ENCODE results near the gene TBC1D4. TPM values are rescaled to one million over a fixed set of nuclear protein-coding genes. Genes with fewer than 3 reads are reported as not detected.

TBC1D4 gene
- total RNA-seq, 1 experiment from 2014 or later = 15.4 TPM

GRCh38 chr13:75485286-75486062 is 3.5 kb upstream of the TBC1D4 start:
- no peaks in the 10 kb centered on the region for H3K27me3 Mint-ChIP-seq (ENCODE audit: unreplicated experiment)
- BruUV-seq (replicated peaks) = no TSS peak
- no peak for DNase-seq
- no peak overlapping the region for H3K4me3 Mint-ChIP-seq (ENCODE audit: low read depth, unreplicated experiment)
- peak overlapping the region; percentile 63 for H3K27ac Mint-ChIP-seq (ENCODE audit: unreplicated experiment)
- TF ChIP-seq CTCF (IDR thresholded peaks at IDR 0.05; ENCODE audit: unreplicated experiment) = no peak
- CTCF ChIA-PET = interaction anchor here (0.6 kb wide), 1 partner anchor 19 kb away, joined by 3 read pairs; no protein-coding TSS in a partner anchor
- H3K36me3 Mint-ChIP-seq (ENCODE audit: insufficient read depth, unreplicated experiment) = peaks cover 16% of the 10 kb centered on the region
- peaks cover 15% of the 10 kb centered on the region for H3K4me1 Mint-ChIP-seq (ENCODE audit: low read depth, unreplicated experiment)
- no peaks in the 10 kb centered on the region for H3K9me3 Mint-ChIP-seq (ENCODE audit: low read depth, unreplicated experiment)
- intact Hi-C loops (cut with micrococcal nuclease; ENCODE audit: unreplicated experiment) = loop anchor here (10.0 kb wide), 1 partner anchor 59 kb away; the partner anchor contains the start of gene UCHL3

- H3K4me1 Mint-ChIP-seq (ENCODE audit: low read depth, unreplicated experiment) = peaks cover 15% of the 10 kb centered on the region
- H3K27ac Mint-ChIP-seq (ENCODE audit: unreplicated experiment) = peak overlapping the region; percentile 52
- H3K27me3 Mint-ChIP-seq (ENCODE audit: unreplicated experiment) = no peaks in the 10 kb centered on the region
- intact Hi-C loops (cut with micrococcal nuclease; ENCODE audit: unreplicated experiment) = loop anchor here (2.0 to 10.0 kb wide), 2 partner anchors 62 to 110 kb away; partner anchors contain the start of gene UCHL3
- peaks cover 18% of the 10 kb centered on the region for H3K36me3 Mint-ChIP-seq (ENCODE audit: insufficient read depth, unreplicated experiment)
- no peak for DNase-seq
- H3K9me3 Mint-ChIP-seq (ENCODE audit: low read depth, unreplicated experiment) = no peaks in the 10 kb centered on the region
- TF ChIP-seq CTCF (IDR thresholded peaks at IDR 0.05; ENCODE audit: unreplicated experiment) = no peak
- H3K4me3 Mint-ChIP-seq (ENCODE audit: low read depth, unreplicated experiment) = peak overlapping the region; percentile 85
- CTCF ChIA-PET = interaction anchor here (0.9 kb wide), 1 partner anchor 82 kb away, joined by 5 read pairs; no protein-coding TSS in a partner anchor
- no TSS peak for BruUV-seq (replicated peaks)
Measured at GRCh38 chr13:75482820-75483079, 781 bp upstream of the TBC1D4 start.

- intact Hi-C loops (cut with micrococcal nuclease; ENCODE audit: unreplicated experiment) = loop anchor here (2.0 to 10.0 kb wide), 2 partner anchors 63 to 109 kb away; partner anchors contain the start of gene UCHL3
- no peaks in the 10 kb centered on the region for H3K27me3 Mint-ChIP-seq (ENCODE audit: unreplicated experiment)
- H3K36me3 Mint-ChIP-seq (ENCODE audit: insufficient read depth, unreplicated experiment) = peaks cover 18% of the 10 kb centered on the region
- no peak overlapping the region for H3K27ac Mint-ChIP-seq (ENCODE audit: unreplicated experiment)
- no TSS peak for BruUV-seq (replicated peaks)
- TF ChIP-seq CTCF (IDR thresholded peaks at IDR 0.05; ENCODE audit: unreplicated experiment) = no peak
- CTCF ChIA-PET = interaction anchor here (0.8 kb wide), 1 partner anchor 49 kb away, joined by 5 read pairs; no protein-coding TSS in a partner anchor
- H3K4me3 Mint-ChIP-seq (ENCODE audit: low read depth, unreplicated experiment) = peak overlapping the region; percentile 85
- H3K4me1 Mint-ChIP-seq (ENCODE audit: low read depth, unreplicated experiment) = peaks cover 15% of the 10 kb centered on the region
- peak; percentile 16 for DNase-seq
- no peaks in the 10 kb centered on the region for H3K9me3 Mint-ChIP-seq (ENCODE audit: low read depth, unreplicated experiment)
Measured at GRCh38 chr13:75481176-75482069, 546 bp downstream of the TBC1D4 start.

GRCh38 chr13:75480671-75481175 is 1.2 kb downstream of the TBC1D4 start:
- CTCF ChIA-PET = interaction anchor here (0.7 kb wide), 1 partner anchor 69 kb away, joined by 4 read pairs; no protein-coding TSS in a partner anchor
- no peaks in the 10 kb centered on the region for H3K9me3 Mint-ChIP-seq (ENCODE audit: low read depth, unreplicated experiment)
- no peak for TF ChIP-seq CTCF (IDR thresholded peaks at IDR 0.05; ENCODE audit: unreplicated experiment)
- peak overlapping the region; percentile 85 for H3K4me3 Mint-ChIP-seq (ENCODE audit: low read depth, unreplicated experiment)
- no peaks in the 10 kb centered on the region for H3K27me3 Mint-ChIP-seq (ENCODE audit: unreplicated experiment)
- BruUV-seq (replicated peaks) = no TSS peak
- intact Hi-C loops (cut with micrococcal nuclease; ENCODE audit: unreplicated experiment) = loop anchor here (10.0 kb wide), 1 partner anchor 64 kb away; the partner anchor contains the start of gene UCHL3
- no peak overlapping the region for H3K27ac Mint-ChIP-seq (ENCODE audit: unreplicated experiment)
- DNase-seq = peak; percentile 61
- peaks cover 18% of the 10 kb centered on the region for H3K36me3 Mint-ChIP-seq (ENCODE audit: insufficient read depth, unreplicated experiment)
- H3K4me1 Mint-ChIP-seq (ENCODE audit: low read depth, unreplicated experiment) = peaks cover 11% of the 10 kb centered on the region
